ENCODE measurements around the gene P2RY2. TPM values are rescaled to one million over a fixed set of nuclear protein-coding genes. Genes with fewer than 3 reads are reported as not detected.

P2RY2 gene
- polyA plus RNA-seq, 4 donors, result 0.58 to 1.2 (median 0.80) TPM

- DNase-seq (ENCODE audit: low read depth in 4 of 4, low spot score in 3 of 4), result no peak
Observed at GRCh38 chr11:73281201-73281741, 63.2 kb downstream of the P2RY2 start.

GRCh38 chr11:73281796-73282660, 63.9 kb downstream of the P2RY2 start:
- no peak for DNase-seq (ENCODE audit: low read depth in 4 of 4, low spot score in 3 of 4)

- DNase-seq (ENCODE audit: low read depth in 4 of 4, low spot score in 3 of 4), result no peak
Observed at GRCh38 chr11:73283276-73284000, 65.4 kb downstream of the P2RY2 start.

GRCh38 chr11:73284106-73284505, 66.0 kb downstream of the P2RY2 start:
- DNase-seq (ENCODE audit: low read depth in 4 of 4, low spot score in 3 of 4), result no peak

- DNase-seq (ENCODE audit: low read depth in 4 of 4, low spot score in 3 of 4), result no peak
Observed at GRCh38 chr11:73285721-73286120, 67.6 kb downstream of the P2RY2 start.

Other genes with a start within 250 kb of the P2RY2 start
- gene FCHSD2, start 76.0 kb upstream of the P2RY2 start, polyA plus RNA-seq (ENCODE audit: insufficient read length in 4 of 4), result 10 to 100 TPM; 36.5 to 52.2 (median 50.2) TPM
- 1 to 10 TPM; 1.1 to 1.3 (median 1.1) TPM for gene P2RY6, start 54.1 kb downstream of the P2RY2 start, polyA plus RNA-seq (ENCODE audit: insufficient read length in 4 of 4)
- gene ARHGEF17, start 90.0 kb downstream of the P2RY2 start, polyA plus RNA-seq (ENCODE audit: insufficient read length in 4 of 4), result 10 to 100 TPM; 77.0 to 96.1 (median 85.9) TPM
- gene RELT, start 158.1 kb downstream of the P2RY2 start, polyA plus RNA-seq (ENCODE audit: insufficient read length in 4 of 4), result 1 to 10 TPM; 3.0 to 4.2 (median 3.2) TPM

All from right renal pelvis (tissue), 4 donors.